Thyroid gland (tissue), 4 donors: ENCODE measurements around the gene B9D1.

Experiments
- POLR2A ChIP-seq, 2 donors: fragments of 450-650 bp; IDR thresholded peaks; one replicate each; pipeline ENCODE4 v1.6.1; 2017; ENCODE audit warnings: antibody characterized with exemption in 2 of 2, mild to moderate bottlenecking in 2 of 2, moderate library complexity in 1 of 2
- TF ChIP-seq, protein P1 (sequence below), 6 experiments: fragments of 200-600 bp in 3 of 6; fragments of 450-650 bp in 3 of 6; sonication (generic) in 3 of 6; IDR thresholded peaks; one replicate each; pipeline ENCODE4 v1.5.1; 2016 to 2019; ENCODE audit warnings: antibody characterized with exemption in 6 of 6, mild to moderate bottlenecking in 2 of 6, inconsistent platforms in 1 of 6, moderate library complexity in 1 of 6

DNA sequence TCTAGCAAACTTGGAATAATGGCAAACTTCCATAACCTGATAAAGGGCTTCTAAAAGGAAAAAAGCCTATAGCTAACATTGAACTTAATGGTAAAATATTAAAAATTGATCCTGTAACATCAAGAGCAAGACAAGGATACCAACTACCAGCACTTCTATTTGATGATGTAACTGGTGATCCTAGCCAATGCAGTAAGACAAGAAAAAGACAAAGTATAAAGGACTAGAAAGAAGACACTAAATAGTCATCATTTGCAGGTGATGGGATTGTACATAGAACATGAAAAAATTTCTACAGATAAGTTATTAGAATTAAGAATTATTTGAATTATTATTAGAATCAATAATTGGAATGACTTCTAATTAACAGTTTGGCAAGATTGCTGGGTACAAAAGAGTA, 37.0 kb downstream of the B9D1 start:
- TF ChIP-seq, protein P1, sequence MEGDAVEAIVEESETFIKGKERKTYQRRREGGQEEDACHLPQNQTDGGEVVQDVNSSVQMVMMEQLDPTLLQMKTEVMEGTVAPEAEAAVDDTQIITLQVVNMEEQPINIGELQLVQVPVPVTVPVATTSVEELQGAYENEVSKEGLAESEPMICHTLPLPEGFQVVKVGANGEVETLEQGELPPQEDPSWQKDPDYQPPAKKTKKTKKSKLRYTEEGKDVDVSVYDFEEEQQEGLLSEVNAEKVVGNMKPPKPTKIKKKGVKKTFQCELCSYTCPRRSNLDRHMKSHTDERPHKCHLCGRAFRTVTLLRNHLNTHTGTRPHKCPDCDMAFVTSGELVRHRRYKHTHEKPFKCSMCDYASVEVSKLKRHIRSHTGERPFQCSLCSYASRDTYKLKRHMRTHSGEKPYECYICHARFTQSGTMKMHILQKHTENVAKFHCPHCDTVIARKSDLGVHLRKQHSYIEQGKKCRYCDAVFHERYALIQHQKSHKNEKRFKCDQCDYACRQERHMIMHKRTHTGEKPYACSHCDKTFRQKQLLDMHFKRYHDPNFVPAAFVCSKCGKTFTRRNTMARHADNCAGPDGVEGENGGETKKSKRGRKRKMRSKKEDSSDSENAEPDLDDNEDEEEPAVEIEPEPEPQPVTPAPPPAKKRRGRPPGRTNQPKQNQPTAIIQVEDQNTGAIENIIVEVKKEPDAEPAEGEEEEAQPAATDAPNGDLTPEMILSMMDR (IDR thresholded peaks at IDR 0.05) = no peak
- TF ChIP-seq POLR2A (IDR thresholded peaks at IDR 0.05) = no peak
